GM12865 (cell line): Measurements from ENCODE around the gene SPRR2A.

Source experiments
- DNase-seq: peaks from one replicate; pipeline ENCODE4 v3.0.0; 2010; ENCODE audit warnings: low read depth
- H3K4me3 ChIP-seq: 2 replicates; pipeline ENCODE4 v1.5.1; 2011; ENCODE audit warnings: mild to moderate bottlenecking, low read depth, low read length, control low read depth
- CTCF ChIP-seq: IDR thresholded peaks from 2 replicates; pipeline ENCODE4 v1.5.1; 2011; ENCODE audit warnings: low read length, control low read depth, low read depth, inconsistent platforms; ENCODE audit not compliant: insufficient read depth; ENCODE audit errors: missing control alignments

The SPRR2A gene

GRCh38 chr1:153057375-153057774 lies at the start of gene SPRR2A:
Gene SPRR2A, minus strand, starts transcription at chr1:153057512. Its CDS starts 777 bp downstream, at chr1:153056735.
- TF ChIP-seq CTCF, result no peak
- DNase-seq, result no peak
- H3K4me3 ChIP-seq, result no peak within 1 kb of the TSS

GRCh38 chr1:153100245-153100644 lies 42.9 kb upstream of the SPRR2A start:
- no peak overlapping the region for H3K4me3 ChIP-seq
- TF ChIP-seq CTCF, result no peak
- DNase-seq, result no peak

GRCh38 chr1:153099461-153100045 lies 42.2 kb upstream of the SPRR2A start:
- no peak for DNase-seq
- no peak for TF ChIP-seq CTCF
- H3K4me3 ChIP-seq, result no peak overlapping the region

- no peak overlapping the region for H3K4me3 ChIP-seq
- no peak for DNase-seq
Observed at GRCh38 chr1:153095764-153096163, 38.5 kb upstream of the SPRR2A start.

GRCh38 chr1:153094426-153094825 lies 37.1 kb upstream of the SPRR2A start, which contains the start of gene SPRR2E:
Gene SPRR2E, minus strand, starts transcription at chr1:153094526. Its CDS starts 775 bp downstream, at chr1:153093751.
- no peak for TF ChIP-seq CTCF
- H3K4me3 ChIP-seq, result no peak within 1 kb of the TSS
- no peak for DNase-seq

More at GRCh38 chr1:153095764-153096163, 38.5 kb upstream of the SPRR2A start:
- TF ChIP-seq CTCF, result no peak

GRCh38 chr1:153087652-153088051 lies 30.3 kb upstream of the SPRR2A start:
- DNase-seq, result no peak
- no peak for TF ChIP-seq CTCF
- no peak overlapping the region for H3K4me3 ChIP-seq

GRCh38 chr1:153081736-153082135 lies 24.4 kb upstream of the SPRR2A start:
- H3K4me3 ChIP-seq, result no peak overlapping the region
- no peak for TF ChIP-seq CTCF
- DNase-seq, result no peak
